H9 (cell line): ENCODE measurements around the gene SH3GL1. TPM values are rescaled to one million over a fixed set of nuclear protein-coding genes. Genes with fewer than 3 reads are reported as not detected.

Experiments
- DNase-seq: peaks from one replicate; pipeline ENCODE4 v3.0.0-alpha.2; 2017
- H2AFZ ChIP-seq: one replicate; pipeline ENCODE4 v1.6.1; 2013; ENCODE audit warnings: mild to moderate bottlenecking, low read length, control low read depth, moderate library complexity
- H2AK5ac ChIP-seq: 2 replicates; pipeline ENCODE4 v1.6.1; 2013; ENCODE audit warnings: low read length, control low read depth, mixed read lengths; ENCODE audit not compliant: insufficient read length
- H2BK120ac ChIP-seq: one replicate; pipeline ENCODE4 v1.6.1; 2013; ENCODE audit warnings: low read depth, mild to moderate bottlenecking, low read length, control low read depth, inconsistent platforms; ENCODE audit not compliant: poor library complexity, severe bottlenecking
- H2BK12ac ChIP-seq: 2 replicates; pipeline ENCODE4 v1.6.1; 2013; ENCODE audit warnings: low read length, control low read depth, mixed read lengths, low read depth; ENCODE audit not compliant: insufficient read length
- H2BK15ac ChIP-seq: 2 replicates; pipeline ENCODE4 v1.6.1; 2013; ENCODE audit warnings: low read depth, low read length, control low read depth
- H2BK20ac ChIP-seq: one replicate; pipeline ENCODE4 v1.6.1; 2013; ENCODE audit warnings: low read depth, mild to moderate bottlenecking, low read length, control low read depth, inconsistent platforms; ENCODE audit not compliant: poor library complexity, severe bottlenecking
- H2BK5ac ChIP-seq: 2 replicates; pipeline ENCODE4 v1.6.1; 2013; ENCODE audit warnings: low read length, control low read depth, mixed read lengths; ENCODE audit not compliant: insufficient read length
- H3K14ac ChIP-seq: 2 replicates; pipeline ENCODE4 v1.6.1; 2013; ENCODE audit warnings: low read length, control low read depth; ENCODE audit not compliant: insufficient read depth
- H3K18ac ChIP-seq: 2 replicates; pipeline ENCODE4 v1.6.1; 2013; ENCODE audit warnings: low read depth, mild to moderate bottlenecking, mixed read lengths, low read length, control low read depth; ENCODE audit not compliant: insufficient read length
- H3K23ac ChIP-seq: 2 replicates; pipeline ENCODE4 v1.6.1; 2013; ENCODE audit warnings: low read length, control low read depth, mixed read lengths, low read depth; ENCODE audit not compliant: insufficient read length
- H3K23me2 ChIP-seq: 2 replicates; pipeline ENCODE4 v1.6.1; 2013; ENCODE audit warnings: low read depth, mild to moderate bottlenecking, mixed read lengths, low read length, control low read depth; ENCODE audit not compliant: insufficient read length, poor library complexity, severe bottlenecking
- H3K27ac ChIP-seq: 2 replicates; pipeline ENCODE4 v1.5.1; 2013; ENCODE audit warnings: low read length, control low read depth, mixed read lengths, low read depth; ENCODE audit not compliant: insufficient read length
- H3K27me3 ChIP-seq: 2 replicates; pipeline ENCODE4 v1.6.1; 2013; ENCODE audit warnings: low read length, control low read depth, inconsistent platforms; ENCODE audit not compliant: insufficient read depth
- H3K4ac ChIP-seq: 2 replicates; pipeline ENCODE4 v1.6.1; 2013; ENCODE audit warnings: low read depth, mild to moderate bottlenecking, control low read depth, inconsistent platforms, low read length, moderate library complexity
- H3K4me1 ChIP-seq: 2 replicates; pipeline ENCODE4 v1.6.1; 2013; ENCODE audit warnings: low read length, control low read depth, inconsistent platforms; ENCODE audit not compliant: insufficient read depth
- H3K4me2 ChIP-seq: 2 replicates; pipeline ENCODE4 v1.6.1; 2013; ENCODE audit warnings: low read length, control low read depth, mixed read lengths; ENCODE audit not compliant: insufficient read length, insufficient read depth
- H3K56ac ChIP-seq: 2 replicates; pipeline ENCODE4 v1.6.1; 2013; ENCODE audit warnings: low read depth, mild to moderate bottlenecking, mixed read lengths, low read length, control low read depth; ENCODE audit not compliant: insufficient read length
- H3K79me1 ChIP-seq: 2 replicates; pipeline ENCODE4 v1.6.1; 2013; ENCODE audit warnings: low read depth, mild to moderate bottlenecking, moderate library complexity, low read length, control low read depth, inconsistent platforms; ENCODE audit not compliant: insufficient read depth, poor library complexity, severe bottlenecking
- H3K79me2 ChIP-seq: 2 replicates; pipeline ENCODE4 v1.6.1; 2013; ENCODE audit warnings: low read length, control low read depth, inconsistent platforms; ENCODE audit not compliant: insufficient read depth
- H3K9ac ChIP-seq: 2 replicates; pipeline ENCODE4 v1.6.1; 2013; ENCODE audit warnings: low read length, control low read depth, mixed read lengths; ENCODE audit not compliant: insufficient read length; ENCODE audit errors: extremely low read depth
- H3K9me3 ChIP-seq: one replicate; pipeline ENCODE4 v1.6.1; 2013; ENCODE audit warnings: low read depth, low read length, inconsistent platforms; ENCODE audit not compliant: control insufficient read depth
- H3T11ph ChIP-seq: one replicate; pipeline ENCODE4 v1.6.1; 2013; ENCODE audit warnings: mild to moderate bottlenecking, low read length, control low read depth, inconsistent platforms
- H4K20me1 ChIP-seq: one replicate; pipeline ENCODE4 v1.6.1; 2013; ENCODE audit not compliant: control insufficient read depth, insufficient read length, insufficient read depth
- H4K5ac ChIP-seq: 2 replicates; pipeline ENCODE4 v1.6.1; 2013; ENCODE audit warnings: low read depth, mild to moderate bottlenecking, mixed read lengths, low read length, control low read depth; ENCODE audit not compliant: insufficient read length
- H4K8ac ChIP-seq: replicated peaks from 2 replicates; pipeline ENCODE4 v1.6.1; 2013; ENCODE audit warnings: low read length, control low read depth, mixed read lengths, low read depth; ENCODE audit not compliant: insufficient read length
- H4K91ac ChIP-seq: 2 replicates; pipeline ENCODE4 v1.6.1; 2013; ENCODE audit warnings: low read depth, mild to moderate bottlenecking, moderate library complexity, mixed read lengths, low read length, control low read depth; ENCODE audit not compliant: insufficient read length
- H3K27ac Mint-ChIP-seq, 3 experiments: 2 replicates in 2 of 3; 3 replicates in 1 of 3; pipeline ENCODE4 v1.8.0; 2020 to 2021; ENCODE audit warnings: mixed read lengths in 3 of 3, mild to moderate bottlenecking in 1 of 3, moderate library complexity in 1 of 3
- H3K27me3 Mint-ChIP-seq: 2 replicates; pipeline ENCODE4 v1.8.0; 2021; ENCODE audit warnings: low read depth, mild to moderate bottlenecking, moderate library complexity, mixed read lengths
- H3K36me3 Mint-ChIP-seq, 3 experiments: 2 replicates in 2 of 3; 3 replicates in 1 of 3; pipeline ENCODE4 v1.8.0; 2020 to 2021; ENCODE audit warnings: low read depth in 3 of 3, mixed read lengths in 3 of 3; ENCODE audit not compliant: insufficient read depth in 1 of 3
- H3K4me1 Mint-ChIP-seq, 2 experiments: 2 replicates each; pipeline ENCODE4 v1.8.0; 2020; ENCODE audit warnings: mixed read lengths in 2 of 2
- H3K4me3 Mint-ChIP-seq, 2 experiments: 2 replicates in 1 of 2; 3 replicates in 1 of 2; pipeline ENCODE4 v1.8.0; 2020 to 2021; ENCODE audit warnings: mild to moderate bottlenecking in 2 of 2, mixed read lengths in 2 of 2, moderate library complexity in 1 of 2
- H3K9me3 Mint-ChIP-seq, 2 experiments: 2 replicates in 1 of 2; 3 replicates in 1 of 2; pipeline ENCODE4 v1.8.0; 2020; ENCODE audit warnings: mild to moderate bottlenecking in 2 of 2, mixed read lengths in 2 of 2, moderate library complexity in 1 of 2
- WGBS: extraction: QIAGEN DNeasy Blood & Tissue Kit; methylation state at CpG from one replicate; pipeline ENCODE4 v1.1.7; 2013; ENCODE audit warnings: missing lambda C conversion rate, low lambda C conversion rate, mixed read lengths; ENCODE audit not compliant: insufficient read length; ENCODE audit errors: extremely low coverage; 5-methylcytosine and 5-hydroxymethylcytosine counted together
- total RNA-seq: library from RNA; stranded (reverse); gene quantifications from 2 replicates; pipeline ENCODE4 v1.2.1, GENCODE V29; 2021
- TF ChIP-seq, protein P1 (sequence below): fragments of 200-600 bp; sonication (generic); conservative IDR thresholded peaks from 3 replicates; pipeline ENCODE4 v1.8.0; 2021; ENCODE audit warnings: antibody characterized with exemption, mild to moderate bottlenecking

Gene SH3GL1
- total RNA-seq, 1 experiment from 2014 or later = 85.5 TPM

GRCh38 chr19:4390567-4391305, 9.6 kb downstream of the SH3GL1 start:
- no peak overlapping the region for H3K27ac ChIP-seq
- H3K23me2 ChIP-seq = no peaks in the 10 kb centered on the region
- peaks cover 6% of the 10 kb centered on the region for H3K79me1 ChIP-seq
- H3K27me3 ChIP-seq = no peaks in the 10 kb centered on the region
- no peak overlapping the region for H4K91ac ChIP-seq
- H3K56ac ChIP-seq = no peak overlapping the region
- Mint-ChIP-seq H3K36me3 (peaks cover 3 to 17% (median 13%) of the 10 kb centered on the region in 3 experiments; a peak in 6 of 7 replicates), H3K27me3 (no peaks in the 10 kb centered on the region; the same call in 1 of the 2 replicates), H3K27ac (peak overlapping the region; percentile 87 to 98 (median 93); a peak in 6 of 7 replicates), H3K4me3 (peak overlapping the region; percentile 57 to 83), H3K9me3 (no peaks in the 10 kb centered on the region), H3K4me1 (peaks cover 40 to 62% of the 10 kb centered on the region in 2 experiments)
- no peak overlapping the region for H2BK15ac ChIP-seq
- TF ChIP-seq, protein P1, sequence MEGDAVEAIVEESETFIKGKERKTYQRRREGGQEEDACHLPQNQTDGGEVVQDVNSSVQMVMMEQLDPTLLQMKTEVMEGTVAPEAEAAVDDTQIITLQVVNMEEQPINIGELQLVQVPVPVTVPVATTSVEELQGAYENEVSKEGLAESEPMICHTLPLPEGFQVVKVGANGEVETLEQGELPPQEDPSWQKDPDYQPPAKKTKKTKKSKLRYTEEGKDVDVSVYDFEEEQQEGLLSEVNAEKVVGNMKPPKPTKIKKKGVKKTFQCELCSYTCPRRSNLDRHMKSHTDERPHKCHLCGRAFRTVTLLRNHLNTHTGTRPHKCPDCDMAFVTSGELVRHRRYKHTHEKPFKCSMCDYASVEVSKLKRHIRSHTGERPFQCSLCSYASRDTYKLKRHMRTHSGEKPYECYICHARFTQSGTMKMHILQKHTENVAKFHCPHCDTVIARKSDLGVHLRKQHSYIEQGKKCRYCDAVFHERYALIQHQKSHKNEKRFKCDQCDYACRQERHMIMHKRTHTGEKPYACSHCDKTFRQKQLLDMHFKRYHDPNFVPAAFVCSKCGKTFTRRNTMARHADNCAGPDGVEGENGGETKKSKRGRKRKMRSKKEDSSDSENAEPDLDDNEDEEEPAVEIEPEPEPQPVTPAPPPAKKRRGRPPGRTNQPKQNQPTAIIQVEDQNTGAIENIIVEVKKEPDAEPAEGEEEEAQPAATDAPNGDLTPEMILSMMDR = no peak
- no peak overlapping the region for H2BK12ac ChIP-seq
- no peak overlapping the region for H3K4ac ChIP-seq
- no peaks in the 10 kb centered on the region for H4K20me1 ChIP-seq
- no peak overlapping the region for H3K18ac ChIP-seq
- no peak overlapping the region for H2BK5ac ChIP-seq
- no peak overlapping the region for H4K5ac ChIP-seq
- WGBS = no CpG with 5 or more reads among the region's 21 CpGs
- H4K8ac ChIP-seq = no peak overlapping the region
- no peak overlapping the region for H3K14ac ChIP-seq
- peak; percentile 82 for DNase-seq
- H3T11ph ChIP-seq = no peak overlapping the region
- peak overlapping the region; percentile 40 for H3K4me2 ChIP-seq
- no peaks in the 10 kb centered on the region; the same call in 1 of the 2 replicates for H3K4me1 ChIP-seq
- no peak overlapping the region for H3K23ac ChIP-seq
- no peak overlapping the region for H2AFZ ChIP-seq
- no peak overlapping the region for H2BK20ac ChIP-seq
- H2BK120ac ChIP-seq = no peak overlapping the region
- H3K9me3 ChIP-seq = no peaks in the 10 kb centered on the region
- H3K79me2 ChIP-seq = peaks cover 18% of the 10 kb centered on the region; the same call in 1 of the 2 replicates
- no peak overlapping the region for H2AK5ac ChIP-seq
- no peak overlapping the region for H3K9ac ChIP-seq
